Stomach smooth muscle (tissue), 2 donors: ENCODE results near the gene ATG4C.
"Not testable (repeated sequence)": the region's sequence is repeated elsewhere in the genome, so short reads cannot be mapped to it uniquely, and the experiment has no call there.

Experiments
- H3K27ac ChIP-seq: one replicate; pipeline ENCODE4 v1.7.0; 2013; ENCODE audit warnings: mild to moderate bottlenecking, low read length, inconsistent platforms
- H3K27me3 ChIP-seq, 2 donors: one replicate each; pipeline ENCODE4 v1.7.0; 2013; ENCODE audit warnings: low read length in 2 of 2; ENCODE audit not compliant: insufficient read depth in 2 of 2, control insufficient read depth in 1 of 2
- H3K36me3 ChIP-seq, 2 donors: one replicate each; pipeline ENCODE4 v1.7.0; 2013; ENCODE audit warnings: low read length in 2 of 2; ENCODE audit not compliant: control insufficient read depth in 2 of 2, insufficient read depth in 2 of 2
- H3K4me1 ChIP-seq: one replicate; pipeline ENCODE4 v1.7.0; 2013; ENCODE audit warnings: low read length; ENCODE audit not compliant: control insufficient read depth, insufficient read depth
- H3K4me3 ChIP-seq, 2 donors: one replicate each; pipeline ENCODE4 v1.7.0; 2013; ENCODE audit warnings: low read length in 2 of 2
- H3K9ac ChIP-seq, 2 donors: one replicate each; pipeline ENCODE4 v1.7.0; 2013; ENCODE audit warnings: low read length in 2 of 2, mild to moderate bottlenecking in 1 of 2
- H3K9me3 ChIP-seq, 2 donors: one replicate each; pipeline ENCODE4 v1.7.0; 2013; ENCODE audit warnings: low read length in 2 of 2; ENCODE audit not compliant: control insufficient read depth in 2 of 2
- donor health status: healthy.
- donor health status: Pancreatic carcinoma.

Gene ATG4C

DNA sequence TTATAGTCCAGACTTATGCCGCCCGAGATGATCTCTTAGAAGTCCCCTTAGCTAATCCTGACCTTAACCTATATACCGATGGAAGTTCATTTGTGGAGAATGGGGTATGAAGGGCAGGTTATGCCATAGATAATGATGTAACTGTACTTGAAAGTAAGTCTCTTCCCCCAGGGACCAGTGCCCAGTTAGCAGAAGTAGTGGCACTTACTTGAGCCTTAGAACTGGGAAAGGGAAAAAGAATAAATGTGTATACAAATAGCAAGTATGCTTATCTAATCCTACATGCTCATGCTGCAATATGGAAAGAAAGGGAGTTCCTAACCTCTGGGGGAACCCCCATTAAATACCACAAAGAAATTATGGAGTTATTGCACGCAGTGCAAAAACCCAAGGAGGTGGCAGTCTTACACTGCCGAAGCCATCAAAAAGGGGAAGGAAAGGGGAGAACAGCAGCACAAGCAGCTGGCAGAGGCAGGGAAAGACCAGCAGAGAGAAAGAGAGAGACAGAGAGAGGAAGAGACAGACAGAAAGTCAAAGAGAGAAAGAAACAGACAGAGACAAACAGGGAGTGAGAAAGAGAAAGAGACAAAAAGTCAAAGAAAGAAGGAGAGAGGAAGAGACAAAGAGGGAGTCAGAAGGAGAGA lies 24.6 kb upstream of the ATG4C start:
- not testable (repeated sequence) for H3K9me3 ChIP-seq, H3K9ac ChIP-seq, H3K36me3 ChIP-seq, H3K27ac ChIP-seq, H3K4me3 ChIP-seq, H3K27me3 ChIP-seq, H3K4me1 ChIP-seq

DNA sequence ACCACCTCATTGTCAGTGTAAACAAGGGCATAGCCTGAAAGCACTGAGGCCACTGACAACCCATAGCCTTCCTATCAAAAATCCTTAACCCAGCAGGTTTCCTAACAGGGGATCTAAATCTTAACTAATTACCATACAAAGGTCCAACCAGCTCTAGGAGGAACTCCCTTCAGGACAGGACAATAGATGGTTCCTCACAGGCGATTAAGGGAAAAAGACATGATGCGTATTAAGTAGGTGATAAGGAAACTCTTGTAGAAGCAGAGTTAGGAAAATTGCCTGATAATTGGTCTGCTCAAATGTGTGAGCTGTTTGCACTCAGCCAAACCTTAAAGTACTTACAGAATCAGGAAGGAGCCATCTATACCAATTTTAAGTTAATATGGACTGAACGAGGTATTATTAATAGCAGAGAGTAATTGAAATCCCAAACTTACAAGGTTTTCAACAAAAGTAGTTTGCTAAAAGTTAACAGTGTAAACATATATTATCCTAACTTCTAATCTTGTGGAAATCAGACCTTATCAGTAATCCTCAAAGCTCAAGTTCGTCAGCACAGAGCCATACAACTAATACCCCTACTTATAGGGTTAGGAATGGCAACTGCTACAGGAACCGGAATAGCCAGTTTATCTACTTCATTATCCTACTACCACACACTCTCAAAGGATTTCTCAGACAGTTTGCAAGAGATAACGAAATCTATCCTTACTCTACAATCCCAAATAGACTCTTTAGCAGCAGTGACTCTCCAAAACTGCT lies 23.7 kb upstream of the ATG4C start:
- H3K27ac ChIP-seq, H3K36me3 ChIP-seq, H3K9ac ChIP-seq: not testable (repeated sequence)

DNA sequence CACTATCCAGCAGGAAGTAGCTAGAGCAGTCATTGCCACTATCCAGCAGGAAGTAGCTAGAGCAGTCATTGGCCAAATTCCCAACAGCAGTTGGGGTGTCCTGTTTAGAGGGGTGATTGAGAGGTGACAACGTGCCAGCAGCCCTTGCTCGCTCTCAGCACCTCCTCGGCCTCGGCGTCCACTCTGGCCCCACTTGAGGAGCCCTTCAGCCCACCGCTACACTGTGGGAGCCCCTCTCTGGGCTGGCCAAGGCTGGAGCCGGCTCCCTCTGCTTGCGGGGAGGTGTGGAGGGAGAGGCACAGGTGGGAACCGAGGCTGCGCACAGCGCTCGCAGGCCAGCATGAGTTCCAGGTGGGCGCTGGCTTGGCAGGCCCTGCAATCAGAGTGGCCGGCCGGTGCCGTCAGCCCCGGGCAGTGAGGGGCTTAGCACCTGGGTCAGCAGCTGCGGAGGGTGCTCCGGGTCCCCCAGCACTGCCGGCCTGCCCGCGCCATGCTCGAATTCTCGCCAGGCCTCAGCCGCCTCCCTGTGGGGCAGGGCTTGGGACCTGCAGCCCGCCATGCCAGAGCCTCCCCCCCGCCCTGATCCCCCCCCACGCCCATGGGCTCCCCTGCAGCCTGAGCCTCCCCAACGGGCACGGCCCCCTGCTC lies 22.6 kb upstream of the ATG4C start:
- not testable (repeated sequence) for H3K9ac ChIP-seq, H3K9me3 ChIP-seq, H3K27ac ChIP-seq, H3K27me3 ChIP-seq, H3K4me1 ChIP-seq, H3K36me3 ChIP-seq, H3K4me3 ChIP-seq

More for the DNA sequence above, 23.7 kb upstream of the ATG4C start:
- not testable (repeated sequence) for H3K4me1 ChIP-seq, H3K9me3 ChIP-seq, H3K27me3 ChIP-seq, H3K4me3 ChIP-seq

DNA sequence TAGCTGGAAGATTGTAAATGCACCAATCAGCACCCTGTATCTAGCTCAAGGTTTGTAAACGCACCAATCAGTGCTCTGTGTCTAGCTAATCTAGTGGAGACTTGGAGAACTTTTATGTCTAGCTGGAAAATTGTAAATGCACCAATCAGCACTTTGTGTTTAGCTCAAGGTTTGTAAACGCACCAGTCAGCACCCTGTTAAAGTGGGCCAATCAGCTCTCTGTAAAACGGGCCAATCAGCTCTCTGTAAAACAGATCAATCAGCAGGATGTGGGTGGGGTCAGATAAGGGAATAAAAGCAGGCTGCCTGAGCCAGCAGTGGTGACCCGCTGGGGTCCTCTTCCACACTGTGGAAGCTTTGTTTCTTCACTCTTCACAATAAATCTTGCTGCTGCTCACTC lies 21.9 kb upstream of the ATG4C start:
- not testable (repeated sequence) for H3K27ac ChIP-seq, H3K9me3 ChIP-seq, H3K36me3 ChIP-seq, H3K4me1 ChIP-seq, H3K4me3 ChIP-seq, H3K9ac ChIP-seq, H3K27me3 ChIP-seq

DNA sequence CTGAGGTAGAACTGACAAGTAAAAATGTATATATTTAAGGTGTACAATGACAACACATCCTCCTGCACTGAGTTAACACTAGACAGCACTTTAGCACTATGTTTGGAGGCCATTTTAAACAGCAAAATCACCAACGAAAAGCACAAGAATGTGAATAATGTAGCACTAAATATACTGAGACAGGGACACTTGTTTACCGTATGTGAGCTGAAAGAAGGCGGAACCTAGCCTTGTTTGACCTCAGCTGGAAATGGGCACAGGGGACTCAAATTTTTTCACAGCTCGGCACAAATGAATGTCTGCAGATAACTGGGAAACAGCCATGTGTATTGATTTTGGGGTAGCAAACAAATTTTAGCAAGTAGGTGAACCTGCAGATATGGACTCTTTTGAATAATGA lies 18.0 kb upstream of the ATG4C start:
- H3K27ac ChIP-seq: no peak overlapping the region
- H3K36me3 ChIP-seq: no peaks in the 10 kb centered on the region
- H3K27me3 ChIP-seq: no peaks in the 10 kb centered on the region
- H3K9ac ChIP-seq: no peak overlapping the region
- H3K9me3 ChIP-seq: no peaks in the 10 kb centered on the region
- H3K4me3 ChIP-seq: no peak overlapping the region
- H3K4me1 ChIP-seq: no peaks in the 10 kb centered on the region

DNA sequence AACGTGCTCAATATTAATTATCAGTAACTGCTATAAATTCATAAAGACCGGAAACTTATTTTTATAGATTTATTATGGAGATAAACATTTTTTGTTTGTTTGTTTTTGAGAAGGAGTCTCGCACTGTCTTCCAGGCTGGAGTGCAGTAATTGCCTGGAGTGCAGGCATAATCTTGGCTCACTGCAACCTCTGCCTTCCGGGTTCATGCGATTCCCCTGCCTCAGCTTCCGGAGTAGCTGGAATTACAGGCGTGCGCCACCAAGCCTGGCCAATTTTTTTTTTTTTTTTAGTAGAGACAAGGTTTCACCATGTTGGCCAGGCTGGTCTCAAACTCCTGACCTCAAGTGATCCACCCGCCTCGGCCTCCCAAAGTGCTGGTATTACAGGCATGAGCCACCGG lies 15.4 kb upstream of the ATG4C start:
- not testable (repeated sequence) for H3K4me3 ChIP-seq, H3K4me1 ChIP-seq, H3K9me3 ChIP-seq, H3K36me3 ChIP-seq, H3K27me3 ChIP-seq, H3K27ac ChIP-seq, H3K9ac ChIP-seq

DNA sequence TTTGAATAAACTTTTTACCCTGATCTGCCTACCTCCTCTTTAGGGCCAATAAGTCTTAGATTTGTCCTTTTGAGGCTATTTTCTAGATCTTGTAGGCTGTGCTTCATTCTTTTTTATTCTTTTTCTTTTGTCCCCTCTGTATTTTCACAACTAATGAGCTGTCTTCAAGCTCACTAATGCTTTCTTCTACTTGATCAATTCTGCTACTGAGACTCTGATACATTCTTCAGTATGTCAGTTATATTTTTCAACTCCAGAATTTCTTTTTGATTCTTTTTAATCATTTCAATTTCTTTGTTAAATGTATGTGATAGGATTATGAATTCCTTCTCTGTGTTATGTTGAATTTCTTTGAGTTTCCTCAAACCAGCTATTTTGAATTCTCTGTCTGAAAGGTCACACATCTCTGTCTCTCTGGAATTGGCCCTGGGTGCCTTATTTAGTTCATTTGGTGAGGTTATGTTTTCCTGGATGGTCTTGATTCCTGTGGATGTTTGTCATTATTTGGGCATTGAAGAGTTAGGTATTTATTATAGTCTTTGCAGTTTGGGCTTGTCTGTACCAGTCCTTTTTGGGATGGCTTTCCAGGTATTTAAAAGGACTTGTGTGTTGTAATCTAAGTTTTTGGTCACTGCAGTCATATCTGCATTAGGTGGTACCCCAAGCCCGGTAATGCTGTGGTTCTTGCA lies 11.2 kb upstream of the ATG4C start:
- H3K4me1 ChIP-seq: no peaks in the 10 kb centered on the region
- H3K9me3 ChIP-seq: peaks cover 0 to 6% of the 10 kb centered on the region in 2 donors
- no peak overlapping the region for H3K4me3 ChIP-seq
- no peaks in the 10 kb centered on the region for H3K27me3 ChIP-seq
- H3K36me3 ChIP-seq: no peaks in the 10 kb centered on the region
- no peak overlapping the region for H3K9ac ChIP-seq
- H3K27ac ChIP-seq: no peak overlapping the region

DNA sequence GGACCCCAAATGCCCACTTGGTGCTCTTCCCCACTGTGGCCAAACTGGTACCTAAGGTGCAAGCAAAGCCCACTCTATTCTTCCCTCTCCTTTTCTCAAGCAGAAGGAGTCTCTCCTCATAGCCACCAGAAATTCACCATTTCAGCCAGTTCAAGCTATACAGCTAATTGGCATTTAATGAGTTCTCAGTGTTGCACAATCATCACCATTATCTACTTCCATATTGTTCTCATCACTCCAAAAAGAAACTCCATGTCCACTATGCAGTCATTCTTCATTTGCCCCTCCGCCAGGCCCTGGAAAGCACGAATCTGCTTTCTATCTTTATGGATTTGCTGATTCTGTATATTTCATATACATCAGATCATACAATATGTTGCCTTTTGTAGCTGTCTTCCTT lies 9.9 kb upstream of the ATG4C start:
- Histone ChIP-seq H3K9ac (no peak overlapping the region), H3K4me1 (no peaks in the 10 kb centered on the region), H3K36me3 (no peaks in the 10 kb centered on the region), H3K9me3 (peaks cover 0 to 6% of the 10 kb centered on the region in 2 donors), H3K27ac (no peak overlapping the region), H3K4me3 (no peak overlapping the region), H3K27me3 (no peaks in the 10 kb centered on the region)

DNA sequence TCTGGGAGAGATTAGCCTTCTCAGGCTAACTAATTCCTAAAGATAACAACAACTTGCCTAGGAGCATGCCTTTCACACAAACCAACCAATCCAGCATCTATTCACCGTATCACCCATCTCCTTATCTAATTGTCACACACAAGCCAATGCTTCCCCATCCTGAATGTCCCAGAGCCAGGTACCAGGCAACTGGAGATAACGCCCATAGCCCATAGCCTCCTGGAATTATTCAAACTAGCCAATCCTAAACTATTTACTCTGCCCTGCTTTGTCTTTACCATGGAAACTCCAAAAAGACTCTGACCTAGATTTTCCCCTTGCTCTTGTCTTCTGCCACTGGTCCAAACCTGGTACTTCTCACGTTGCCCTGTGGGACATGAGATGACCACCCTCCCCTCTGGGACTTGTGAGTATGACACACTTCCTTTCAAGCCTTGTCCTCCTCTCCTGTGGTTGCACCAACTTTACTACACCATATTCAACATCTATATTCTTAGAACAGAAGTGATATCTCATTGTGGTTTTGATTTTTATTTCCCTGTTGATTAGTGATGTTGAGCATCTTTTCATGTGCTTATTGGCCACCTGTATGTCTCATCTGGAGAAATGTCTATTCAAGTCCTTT lies 8.8 kb upstream of the ATG4C start:
- H3K4me3 ChIP-seq: no peak overlapping the region
- no peak overlapping the region for H3K27ac ChIP-seq
- no peaks in the 10 kb centered on the region for H3K4me1 ChIP-seq
- H3K9ac ChIP-seq: no peak overlapping the region
- peaks cover 0 to 6% of the 10 kb centered on the region in 2 donors for H3K9me3 ChIP-seq
- H3K27me3 ChIP-seq: no peaks in the 10 kb centered on the region
- no peaks in the 10 kb centered on the region for H3K36me3 ChIP-seq

DNA sequence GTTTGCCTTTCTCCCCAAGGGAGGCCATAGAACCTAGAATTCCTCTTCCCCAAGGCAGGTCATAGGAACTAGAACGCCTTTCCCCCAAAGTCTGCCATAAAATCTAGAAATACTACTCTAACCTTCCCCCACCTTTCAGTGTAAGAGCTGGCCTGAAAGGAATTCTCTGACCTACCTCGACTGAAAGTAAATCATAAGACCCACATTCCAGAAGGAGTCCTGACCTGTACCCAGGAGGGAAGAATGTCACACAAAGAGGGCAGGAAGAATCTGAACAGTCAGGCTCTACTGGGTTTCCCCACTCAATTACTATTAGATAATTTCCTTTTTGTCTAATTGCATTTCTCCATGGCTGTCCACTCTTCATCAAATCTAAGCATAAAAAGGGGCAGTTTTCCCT lies 5.7 kb upstream of the ATG4C start:
- Histone ChIP-seq H3K4me3 (no peak overlapping the region), H3K27ac (no peak overlapping the region), H3K4me1 (no peaks in the 10 kb centered on the region), H3K9ac (no peak overlapping the region), H3K36me3 (no peaks in the 10 kb centered on the region), H3K9me3 (peaks cover 0 to 3% of the 10 kb centered on the region in 2 donors), H3K27me3 (no peaks in the 10 kb centered on the region)
